PC-3 (cell line): ENCODE measurements around the gene VEGFA. TPM values are rescaled to one million over a fixed set of nuclear protein-coding genes. Genes with fewer than 3 reads are reported as not detected.

Experiments used
- ATAC-seq: fragments of 200-7000 bp; cut with Tn5 transposase; 2 replicates; pipeline ENCODE4 v1.9.1; 2020; ENCODE audit warnings: mild to moderate bottlenecking, moderate library complexity
- BruUV-seq: library from RNA; stranded (reverse); fragments of 400-500 nt; replicated peaks from 2 replicates; lab custom pipeline; 2021; lab: Mats Ljungman, UMichigan
- CTCF ChIA-PET: fragments of 300-600 bp; sonication (Branson Sonifier 250); formaldehyde crosslinking; loops from one replicate; lab custom pipeline; 2022; ENCODE audit warnings: antibody characterized with exemption; lab: Charles Lee
- POLR2A ChIA-PET: fragments of 300-600 bp; sonication (Branson Sonifier 250); formaldehyde crosslinking; loops from one replicate; lab custom pipeline; 2022; ENCODE audit warnings: antibody characterized with exemption; ENCODE audit not compliant: unreplicated experiment; lab: Charles Lee
- DNase-seq: peaks from one replicate; pipeline ENCODE4 v3.0.0-alpha.2; 2015
- H2AFZ ChIP-seq: fragments of 300-600 bp; sonication (generic); 2 replicates; pipeline ENCODE4 v1.6.0; 2016; ENCODE audit warnings: antibody characterized with exemption, low read length
- H3F3A ChIP-seq: fragments of 300-600 bp; sonication (generic); one replicate; pipeline ENCODE4 v1.6.0; 2017; ENCODE audit warnings: antibody characterized with exemption, low read length, control low read depth, mild to moderate bottlenecking; ENCODE audit not compliant: unreplicated experiment
- H3K27ac ChIP-seq: fragments of 300-600 bp; sonication (generic); 2 replicates; pipeline ENCODE4 v1.5.1; 2016; ENCODE audit warnings: mild to moderate bottlenecking, low read length
- H3K27me3 ChIP-seq: fragments of 300-600 bp; sonication (generic); 2 replicates; pipeline ENCODE4 v1.6.1; 2016; ENCODE audit warnings: low read length, mixed read lengths
- H3K36me3 ChIP-seq: fragments of 300-600 bp; sonication (generic); 2 replicates; pipeline ENCODE4 v1.6.1; 2016; ENCODE audit warnings: low read depth, mixed run types, low read length, mixed read lengths
- H3K4me1 ChIP-seq: fragments of 300-600 bp; sonication (generic); 2 replicates; pipeline ENCODE4 v1.5.1; 2016; ENCODE audit warnings: low read length; ENCODE audit not compliant: insufficient read depth
- H3K4me2 ChIP-seq: fragments of 300-600 bp; sonication (generic); 2 replicates; pipeline ENCODE4 v1.6.0; 2016; ENCODE audit warnings: low read length
- H3K4me3 ChIP-seq: fragments of 300-600 bp; sonication (generic); 2 replicates; pipeline ENCODE4 v1.5.1; 2016; ENCODE audit warnings: mild to moderate bottlenecking, low read length, mixed read lengths
- H3K79me2 ChIP-seq: fragments of 300-600 bp; sonication (generic); 2 replicates; pipeline ENCODE4 v1.6.1; 2017; ENCODE audit warnings: low read length, mixed read lengths
- H3K9ac ChIP-seq: fragments of 300-600 bp; sonication (generic); 2 replicates; pipeline ENCODE4 v1.6.0; 2016; ENCODE audit warnings: mild to moderate bottlenecking, low read length
- H3K9me2 ChIP-seq: fragments of 300-600 bp; sonication (generic); replicated peaks from 2 replicates; pipeline ENCODE4 v1.6.1; 2016; ENCODE audit warnings: mixed run types, low read length, mixed read lengths
- H3K9me3 ChIP-seq: fragments of 300-600 bp; sonication (generic); 2 replicates; pipeline ENCODE4 v1.6.1; 2016; ENCODE audit warnings: low read length, mixed read lengths
- H4K20me1 ChIP-seq: fragments of 300-600 bp; sonication (generic); 2 replicates; pipeline ENCODE4 v1.6.1; 2016; ENCODE audit warnings: low read length, mixed read lengths
- CTCF ChIP-seq: fragments of 300-600 bp; sonication (generic); conservative IDR thresholded peaks from 2 replicates; pipeline ENCODE4 v1.5.1; 2017; ENCODE audit warnings: antibody characterized with exemption, low read depth, mild to moderate bottlenecking, low read length
- EZH2 ChIP-seq: fragments of 300-600 bp; sonication (generic); IDR thresholded peaks from one replicate; pipeline ENCODE4 v1.6.1; 2017; ENCODE audit warnings: antibody characterized with exemption, mild to moderate bottlenecking, low read length; ENCODE audit not compliant: unreplicated experiment
- EZH2phosphoT487 ChIP-seq: fragments of 300-600 bp; sonication (generic); IDR thresholded peaks from 2 replicates; pipeline ENCODE4 v1.6.1; 2018; ENCODE audit warnings: mild to moderate bottlenecking, antibody characterized with exemption, low read length, borderline replicate concordance
- intact Hi-C: fragments of 100-400 bp; cut with micrococcal nuclease; formaldehyde crosslinking; loops from 2 replicates; pipeline ENCODE4 v1.9.0; 2023
- total RNA-seq: library from RNA; depleted of rRNA; stranded (reverse); fragments of >200 nt; gene quantifications from 2 replicates; pipeline ENCODE4 v1.2.3, GENCODE V29; 2014

The VEGFA gene
- total RNA-seq, 1 experiment from 2014 or later: 146 TPM

GRCh38 chr6:43771858-43772680 is 2.1 kb downstream of the VEGFA start:
- Histone ChIP-seq H3K4me3 (peak overlapping the region; percentile 98), H3K4me2 (peak overlapping the region; percentile 98), H3K36me3 (peaks cover 44% of the 10 kb centered on the region), H4K20me1 (peaks cover 51% of the 10 kb centered on the region), H3K9me3 (no peaks in the 10 kb centered on the region), H3K9me2 (no peaks in the 10 kb centered on the region), H3K79me2 (peaks cover 71% of the 10 kb centered on the region), H3K9ac (peak overlapping the region; percentile 97), H3K27me3 (no peaks in the 10 kb centered on the region), H3F3A (no peaks in the 10 kb centered on the region), H3K4me1 (peaks cover 23% of the 10 kb centered on the region), H3K27ac (peak overlapping the region; percentile 69), H2AFZ (peak overlapping the region; percentile 64)
- POLR2A ChIA-PET: no interaction called here
- CTCF ChIA-PET: interaction anchor here (0.5 to 1.0 kb wide), 3 partner anchors 62 to 307 kb away, joined by 3 to 4 read pairs (median 3); no protein-coding TSS in a partner anchor
- no peak for TF ChIP-seq EZH2
- no peak for TF ChIP-seq EZH2phosphoT487
- no peak for TF ChIP-seq CTCF
- TSS peak; percentile 54 for BruUV-seq
- intact Hi-C loops: loop anchor here (2.0 to 10.0 kb wide), 3 partner anchors 25 to 180 kb away; no protein-coding TSS in a partner anchor
- DNase-seq (peak; percentile 65), ATAC-seq (peak; percentile 29)

DNA sequence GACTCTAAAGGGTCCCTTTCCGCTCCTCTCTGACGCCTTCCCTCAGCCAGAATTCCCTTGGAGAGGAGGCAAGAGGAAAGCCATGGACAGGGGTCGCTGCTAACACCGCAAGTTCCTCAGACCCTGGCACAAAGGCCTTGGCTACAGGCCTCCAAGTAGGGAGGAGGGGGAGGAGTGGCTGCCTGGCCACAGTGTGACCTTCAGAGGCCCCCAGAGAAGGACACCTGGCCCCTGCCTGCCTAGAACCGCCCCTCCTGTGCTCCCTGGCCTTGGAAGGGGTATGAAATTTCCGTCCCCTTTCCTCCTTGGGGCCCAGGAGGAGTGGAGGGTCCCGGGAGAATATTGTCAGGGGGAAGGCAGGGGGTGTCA is 2.7 kb downstream of the VEGFA start:
- Histone ChIP-seq H3K9me3 (no peaks in the 10 kb centered on the region), H3K79me2 (peaks cover 77% of the 10 kb centered on the region), H3F3A (no peaks in the 10 kb centered on the region), H2AFZ (no peak overlapping the region), H3K9ac (peak overlapping the region; percentile 97), H3K27me3 (no peaks in the 10 kb centered on the region), H3K27ac (peak overlapping the region; percentile 69), H3K9me2 (no peaks in the 10 kb centered on the region), H4K20me1 (peaks cover 55% of the 10 kb centered on the region), H3K4me3 (peak overlapping the region; percentile 98), H3K36me3 (peaks cover 50% of the 10 kb centered on the region), H3K4me2 (peak overlapping the region; percentile 98), H3K4me1 (peaks cover 23% of the 10 kb centered on the region)
- TF ChIP-seq EZH2 (no peak), CTCF (no peak), EZH2phosphoT487 (no peak)
- intact Hi-C loops: loop anchor here (5.0 to 10.0 kb wide), 2 partner anchors 48 to 180 kb away; no protein-coding TSS in a partner anchor
- ChIA-PET POLR2A (interaction anchor here (0.5 kb wide), 1 partner anchor 68 kb away, joined by 10 read pairs; no protein-coding TSS in a partner anchor), CTCF (interaction anchor here (0.5 to 1.0 kb wide), 4 partner anchors 70 to 306 kb away, joined by 3 read pairs; no protein-coding TSS in a partner anchor)
- ATAC-seq (no peak), DNase-seq (no peak)
- BruUV-seq: no TSS peak
